Erythroblast (primary cell): ENCODE data around the gene ARHGEF11.

Experiments used
- GATA1 ChIP-seq: IDR thresholded peaks from 2 replicates; pipeline ENCODE4 v1.6.1; 2011; ENCODE audit warnings: low read depth, mild to moderate bottlenecking, control low read depth, low read length, moderate library complexity
- POLR2A ChIP-seq: IDR thresholded peaks from 2 replicates; pipeline ENCODE4 v1.6.1; 2011; ENCODE audit warnings: mild to moderate bottlenecking, low read length

GRCh38 chr1:156898161-156898566 lies 147.4 kb downstream of the ARHGEF11 start:
- TF ChIP-seq POLR2A (no peak), GATA1 (no peak)
